ENCODE measurements around the gene ANKRD1.

DNA sequence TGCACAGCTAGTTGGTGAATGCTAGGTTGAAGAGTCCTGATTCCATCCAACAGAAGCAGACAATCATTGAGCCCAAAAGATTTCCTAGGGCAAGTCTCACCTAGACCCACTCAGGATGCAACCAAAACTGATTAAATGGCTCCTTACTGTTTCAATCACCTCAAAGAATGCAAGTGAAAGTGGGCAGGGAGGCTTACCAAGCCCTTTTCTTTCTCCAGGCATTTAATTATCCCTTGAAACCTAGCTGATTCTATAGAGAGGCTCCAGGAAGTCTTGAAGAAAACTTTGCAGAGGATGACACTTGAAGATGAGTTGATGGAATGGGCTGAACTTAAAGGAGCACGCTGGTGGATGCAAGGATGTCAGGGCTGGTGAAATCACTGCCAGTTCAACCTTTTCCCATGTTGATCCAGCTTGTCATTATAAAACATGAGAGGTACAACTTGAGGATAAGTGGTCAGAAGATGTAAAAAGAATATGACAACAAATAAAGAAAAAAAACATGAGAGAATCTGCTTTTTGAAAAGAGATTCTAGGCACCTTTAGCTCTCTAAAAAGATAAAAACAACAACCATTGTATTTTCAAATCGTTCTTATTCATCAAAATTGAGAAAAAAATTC is 2.3 kb upstream of the ANKRD1 start:
- TF ChIP-seq CTCF (IDR thresholded peaks at IDR 0.05) (no peak), POLR2A (IDR thresholded peaks at IDR 0.05) (no peak)

Data from heart left ventricle (tissue), 13 donors.